Hepatocyte (in vitro differentiated cells): ENCODE results near the gene THAP8. TPM values are rescaled to one million over a fixed set of nuclear protein-coding genes. Genes with fewer than 3 reads are reported as not detected.

ENCODE experiments used
- DNase-seq: peaks from one replicate; pipeline ENCODE4 v3.0.0-alpha.2; 2016; ENCODE audit warnings: low spot score
- H2AFZ ChIP-seq: fragments of 200-600 bp; sonication (generic); 2 replicates; pipeline ENCODE4 v1.6.0; 2016; ENCODE audit warnings: antibody characterized with exemption, mild to moderate bottlenecking
- H3K27ac ChIP-seq: fragments of 200-600 bp; sonication (generic); 2 replicates; pipeline ENCODE4 v1.5.1; 2016; ENCODE audit warnings: mild to moderate bottlenecking
- H3K27me3 ChIP-seq: fragments of 200-600 bp; sonication (generic); 2 replicates; pipeline ENCODE4 v1.6.1; 2016
- H3K36me3 ChIP-seq: fragments of 200-600 bp; sonication (generic); replicated peaks from 2 replicates; pipeline ENCODE4 v1.5.1; 2016; ENCODE audit warnings: low read depth; ENCODE audit not compliant: insufficient read depth
- H3K4me1 ChIP-seq: fragments of 200-600 bp; sonication (generic); 2 replicates; pipeline ENCODE4 v1.5.1; 2016; ENCODE audit warnings: mild to moderate bottlenecking, moderate library complexity; ENCODE audit not compliant: insufficient read depth
- H3K4me2 ChIP-seq: fragments of 200-600 bp; sonication (generic); 2 replicates; pipeline ENCODE4 v1.6.0; 2016
- H3K4me3 ChIP-seq: fragments of 200-600 bp; sonication (generic); 2 replicates; pipeline ENCODE4 v1.5.1; 2016; ENCODE audit warnings: mild to moderate bottlenecking
- H3K79me2 ChIP-seq: fragments of 200-600 bp; sonication (generic); 2 replicates; pipeline ENCODE4 v1.6.0; 2017; ENCODE audit warnings: mild to moderate bottlenecking
- H3K9me2 ChIP-seq: fragments of 200-600 bp; sonication (generic); replicated peaks from 2 replicates; pipeline ENCODE4 v1.6.0; 2017; ENCODE audit warnings: mild to moderate bottlenecking; ENCODE audit not compliant: insufficient read depth
- H3K9me3 ChIP-seq: fragments of 200-600 bp; sonication (generic); 2 replicates; pipeline ENCODE4 v1.5.1; 2016; ENCODE audit warnings: low read depth, mild to moderate bottlenecking
- H4K20me1 ChIP-seq: fragments of 200-600 bp; sonication (generic); 2 replicates; pipeline ENCODE4 v1.6.0; 2016; ENCODE audit warnings: mild to moderate bottlenecking; ENCODE audit not compliant: insufficient read depth, poor library complexity, severe bottlenecking
- EZH2 ChIP-seq: fragments of 200-600 bp; sonication (generic); IDR thresholded peaks from 2 replicates; pipeline ENCODE4 v1.6.1; 2016; ENCODE audit warnings: antibody characterized with exemption, mild to moderate bottlenecking, borderline replicate concordance
- EZH2phosphoT487 ChIP-seq: fragments of 200-600 bp; sonication (generic); IDR thresholded peaks from one replicate; pipeline ENCODE4 v1.6.1; 2018; ENCODE audit warnings: antibody characterized with exemption, mild to moderate bottlenecking, low read depth, moderate library complexity; ENCODE audit not compliant: unreplicated experiment, severe bottlenecking
- WGBS: methylation state at CpG from one replicate; pipeline ENCODE4 v1.1.6; 2016; ENCODE audit warnings: low lambda C conversion rate; ENCODE audit errors: missing lambda C conversion rate; 5-methylcytosine and 5-hydroxymethylcytosine counted together
- polyA plus RNA-seq: library from polyadenylated mRNA; unstranded; fragments of >200 nt; fragmentation: Nextera tagmentation; extraction: Ambion mirVana; gene quantifications from 2 replicates; pipeline ENCODE4 v1.2.1, GENCODE V29; 2016
- total RNA-seq: library from RNA; depleted of rRNA; stranded (reverse); fragments of >200 nt; gene quantifications from 2 replicates; pipeline ENCODE4 v1.2.3, GENCODE V29; 2014
- TF ChIP-seq, protein P1 (sequence below): fragments of 200-600 bp; sonication (generic); IDR thresholded peaks from 2 replicates; pipeline ENCODE4 v1.5.1; 2016; ENCODE audit warnings: antibody characterized with exemption, mild to moderate bottlenecking; ENCODE audit not compliant: poor library complexity

Gene THAP8
- total RNA-seq (4.5 and 6.8 TPM in 2 replicates), polyA plus RNA-seq (23.1 and 24.1 TPM in 2 replicates)

GRCh38 chr19:36054119-36054732, at the start of gene THAP8:
Gene THAP8 (minus strand): TSS chr19:36054285. CDS start chr19:36054217, 68 bp downstream.
- peak; percentile 100 for DNase-seq
- Histone ChIP-seq H3K79me2 (peaks cover 19% of the 10 kb centered on the region), H3K36me3 (no peaks in the 10 kb centered on the region), H3K9me3 (no peaks in the 10 kb centered on the region), H3K4me3 (peak within 1 kb of the TSS; percentile 73), H3K4me1 (peaks cover 11% of the 10 kb centered on the region), H3K4me2 (peak within 1 kb of the TSS; percentile 94), H3K9me2 (no peaks in the 10 kb centered on the region), H4K20me1 (no peaks in the 10 kb centered on the region), H3K27ac (peak within 1 kb of the TSS; percentile 92), H3K27me3 (no peaks in the 10 kb centered on the region), H2AFZ (peak within 1 kb of the TSS; percentile 60)
- TF ChIP-seq EZH2phosphoT487 (no peak), EZH2 (no peak)
- TF ChIP-seq, protein P1, sequence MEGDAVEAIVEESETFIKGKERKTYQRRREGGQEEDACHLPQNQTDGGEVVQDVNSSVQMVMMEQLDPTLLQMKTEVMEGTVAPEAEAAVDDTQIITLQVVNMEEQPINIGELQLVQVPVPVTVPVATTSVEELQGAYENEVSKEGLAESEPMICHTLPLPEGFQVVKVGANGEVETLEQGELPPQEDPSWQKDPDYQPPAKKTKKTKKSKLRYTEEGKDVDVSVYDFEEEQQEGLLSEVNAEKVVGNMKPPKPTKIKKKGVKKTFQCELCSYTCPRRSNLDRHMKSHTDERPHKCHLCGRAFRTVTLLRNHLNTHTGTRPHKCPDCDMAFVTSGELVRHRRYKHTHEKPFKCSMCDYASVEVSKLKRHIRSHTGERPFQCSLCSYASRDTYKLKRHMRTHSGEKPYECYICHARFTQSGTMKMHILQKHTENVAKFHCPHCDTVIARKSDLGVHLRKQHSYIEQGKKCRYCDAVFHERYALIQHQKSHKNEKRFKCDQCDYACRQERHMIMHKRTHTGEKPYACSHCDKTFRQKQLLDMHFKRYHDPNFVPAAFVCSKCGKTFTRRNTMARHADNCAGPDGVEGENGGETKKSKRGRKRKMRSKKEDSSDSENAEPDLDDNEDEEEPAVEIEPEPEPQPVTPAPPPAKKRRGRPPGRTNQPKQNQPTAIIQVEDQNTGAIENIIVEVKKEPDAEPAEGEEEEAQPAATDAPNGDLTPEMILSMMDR: peak; percentile 62
- WGBS: under 1% methylated on average over 56 of the region's 56 CpGs

DNA sequence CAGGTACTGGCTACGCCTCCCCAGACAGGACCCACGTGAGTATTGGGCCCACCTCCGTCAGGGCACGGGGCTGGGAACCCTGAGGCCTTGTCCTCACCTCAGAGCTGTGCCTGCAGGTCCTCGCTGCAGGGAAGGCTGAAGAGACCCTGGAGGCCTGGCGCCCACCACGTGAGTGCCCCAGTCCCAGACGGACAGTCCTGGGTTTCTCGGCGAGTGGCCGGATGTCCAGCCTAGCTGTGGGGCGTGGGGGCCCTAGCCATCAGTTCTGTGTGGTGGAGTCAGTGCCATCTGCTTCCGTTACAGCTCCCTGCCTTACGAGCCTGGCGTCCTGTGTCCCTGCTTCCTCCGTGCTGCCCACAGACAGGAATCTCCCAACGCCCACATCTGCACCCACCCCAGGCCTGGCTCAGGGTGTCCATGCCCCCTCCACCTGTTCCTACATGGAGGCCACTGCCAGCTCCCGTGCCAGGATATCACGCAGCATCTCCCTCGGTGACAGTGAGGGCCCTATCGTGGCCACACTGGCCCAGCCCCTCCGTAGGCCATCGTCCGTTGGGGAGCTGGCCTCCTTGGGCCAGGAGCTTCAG, 49.0 kb upstream of the THAP8 start:
- H3K9me3 ChIP-seq: no peaks in the 10 kb centered on the region
- no peaks in the 10 kb centered on the region for H3K36me3 ChIP-seq
- TF ChIP-seq, protein P1: no peak
- TF ChIP-seq EZH2phosphoT487 (no peak), EZH2 (no peak)

DNA sequence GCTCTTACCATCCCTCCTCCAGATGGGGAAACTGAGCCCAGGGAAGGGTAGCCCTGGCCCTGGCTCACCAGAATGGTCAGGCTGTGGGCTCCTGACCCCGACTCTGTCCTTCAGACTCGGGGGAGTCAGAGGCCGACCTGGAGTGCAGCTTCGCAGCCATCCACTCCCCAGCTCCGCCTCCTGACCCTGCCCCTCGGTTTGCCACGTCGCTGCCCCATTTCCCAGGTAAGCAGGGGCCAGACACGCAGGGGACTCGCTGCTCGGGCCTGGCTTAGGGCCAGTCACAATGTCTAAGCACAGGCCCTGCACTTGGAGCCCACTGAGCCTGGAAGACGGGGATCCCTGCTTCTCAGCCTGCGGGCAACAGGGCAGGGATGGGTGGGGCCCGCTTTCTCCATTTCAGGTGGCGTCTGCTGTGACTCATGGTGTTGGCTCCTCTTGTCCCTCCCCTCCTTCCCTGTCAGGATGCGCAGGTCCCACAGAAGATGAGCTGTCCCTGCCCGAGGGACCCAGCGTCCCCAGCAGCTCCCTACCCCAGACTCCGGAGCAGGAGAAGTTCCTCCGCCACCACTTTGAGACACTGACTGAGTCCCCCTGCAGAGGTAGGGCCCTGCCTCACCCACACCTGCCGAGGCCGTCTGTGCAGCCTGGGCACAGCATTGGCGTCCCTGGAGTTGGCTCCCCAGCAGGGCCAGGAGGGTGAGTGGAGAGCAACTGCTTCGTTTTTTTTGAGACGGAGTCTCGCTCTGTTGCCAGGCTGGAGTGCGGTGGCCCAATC, 47.7 kb upstream of the THAP8 start:
- Histone ChIP-seq H3K9me2 (no peaks in the 10 kb centered on the region), H3K4me1 (no peaks in the 10 kb centered on the region), H3K4me2 (no peak overlapping the region), H4K20me1 (no peaks in the 10 kb centered on the region), H3K9me3 (no peaks in the 10 kb centered on the region), H2AFZ (no peak overlapping the region), H3K27ac (no peak overlapping the region), H3K27me3 (no peaks in the 10 kb centered on the region), H3K36me3 (no peaks in the 10 kb centered on the region), H3K4me3 (no peak overlapping the region), H3K79me2 (no peaks in the 10 kb centered on the region)
- TF ChIP-seq, protein P1: no peak
- TF ChIP-seq EZH2phosphoT487 (no peak), EZH2 (no peak)
- no peak for DNase-seq
- 96% methylated on average over 26 of the region's 27 CpGs for WGBS

More for the DNA sequence above, 49.0 kb upstream of the THAP8 start:
- H3K27ac ChIP-seq: no peak overlapping the region
- no peaks in the 10 kb centered on the region for H3K4me1 ChIP-seq
- H3K79me2 ChIP-seq: no peaks in the 10 kb centered on the region
- H4K20me1 ChIP-seq: no peaks in the 10 kb centered on the region
- 96% methylated on average over 24 of the region's 24 CpGs for WGBS
- H3K9me2 ChIP-seq: no peaks in the 10 kb centered on the region
- H3K4me3 ChIP-seq: no peak overlapping the region
- H3K27me3 ChIP-seq: no peaks in the 10 kb centered on the region
- DNase-seq: no peak
- no peak overlapping the region for H3K4me2 ChIP-seq
- no peak overlapping the region for H2AFZ ChIP-seq
